ENCODE data around the gene DTYMK.

The DTYMK gene

DNA sequence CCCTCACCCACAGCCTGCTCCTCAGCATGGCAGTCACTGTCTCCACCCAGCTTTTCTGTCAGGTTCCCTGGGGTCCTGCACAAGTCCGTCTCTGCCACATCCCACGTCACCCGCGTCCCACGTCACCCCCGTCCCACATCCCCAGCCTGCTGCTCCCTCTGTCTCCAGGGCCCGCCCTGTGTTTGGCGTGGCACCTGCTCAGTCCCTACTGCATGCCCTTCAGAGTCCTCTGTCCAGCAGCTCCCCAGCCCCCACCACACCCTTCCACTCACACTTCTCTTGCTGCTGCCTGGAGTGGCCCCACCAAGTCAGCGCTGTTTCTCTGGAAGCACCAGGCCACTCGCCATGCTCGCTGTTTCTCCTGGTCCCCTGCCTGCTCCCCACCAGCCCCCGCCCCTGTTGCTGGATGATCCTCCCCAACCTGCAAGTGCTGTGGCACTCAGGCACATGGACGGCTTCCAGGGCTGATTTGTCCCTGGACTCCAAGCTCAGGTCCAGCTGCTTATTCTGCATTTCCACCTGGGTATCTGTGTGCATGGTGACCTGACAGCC, 30.3 kb downstream of the DTYMK start:
- TF ChIP-seq, protein P1, sequence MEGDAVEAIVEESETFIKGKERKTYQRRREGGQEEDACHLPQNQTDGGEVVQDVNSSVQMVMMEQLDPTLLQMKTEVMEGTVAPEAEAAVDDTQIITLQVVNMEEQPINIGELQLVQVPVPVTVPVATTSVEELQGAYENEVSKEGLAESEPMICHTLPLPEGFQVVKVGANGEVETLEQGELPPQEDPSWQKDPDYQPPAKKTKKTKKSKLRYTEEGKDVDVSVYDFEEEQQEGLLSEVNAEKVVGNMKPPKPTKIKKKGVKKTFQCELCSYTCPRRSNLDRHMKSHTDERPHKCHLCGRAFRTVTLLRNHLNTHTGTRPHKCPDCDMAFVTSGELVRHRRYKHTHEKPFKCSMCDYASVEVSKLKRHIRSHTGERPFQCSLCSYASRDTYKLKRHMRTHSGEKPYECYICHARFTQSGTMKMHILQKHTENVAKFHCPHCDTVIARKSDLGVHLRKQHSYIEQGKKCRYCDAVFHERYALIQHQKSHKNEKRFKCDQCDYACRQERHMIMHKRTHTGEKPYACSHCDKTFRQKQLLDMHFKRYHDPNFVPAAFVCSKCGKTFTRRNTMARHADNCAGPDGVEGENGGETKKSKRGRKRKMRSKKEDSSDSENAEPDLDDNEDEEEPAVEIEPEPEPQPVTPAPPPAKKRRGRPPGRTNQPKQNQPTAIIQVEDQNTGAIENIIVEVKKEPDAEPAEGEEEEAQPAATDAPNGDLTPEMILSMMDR (IDR thresholded peaks at IDR 0.05; ENCODE audit: borderline replicate concordance, insufficient read depth, low read depth, low read length) = no peak
- H3K4me3 ChIP-seq (ENCODE audit: low read depth, low read length) = no peak overlapping the region

DNA sequence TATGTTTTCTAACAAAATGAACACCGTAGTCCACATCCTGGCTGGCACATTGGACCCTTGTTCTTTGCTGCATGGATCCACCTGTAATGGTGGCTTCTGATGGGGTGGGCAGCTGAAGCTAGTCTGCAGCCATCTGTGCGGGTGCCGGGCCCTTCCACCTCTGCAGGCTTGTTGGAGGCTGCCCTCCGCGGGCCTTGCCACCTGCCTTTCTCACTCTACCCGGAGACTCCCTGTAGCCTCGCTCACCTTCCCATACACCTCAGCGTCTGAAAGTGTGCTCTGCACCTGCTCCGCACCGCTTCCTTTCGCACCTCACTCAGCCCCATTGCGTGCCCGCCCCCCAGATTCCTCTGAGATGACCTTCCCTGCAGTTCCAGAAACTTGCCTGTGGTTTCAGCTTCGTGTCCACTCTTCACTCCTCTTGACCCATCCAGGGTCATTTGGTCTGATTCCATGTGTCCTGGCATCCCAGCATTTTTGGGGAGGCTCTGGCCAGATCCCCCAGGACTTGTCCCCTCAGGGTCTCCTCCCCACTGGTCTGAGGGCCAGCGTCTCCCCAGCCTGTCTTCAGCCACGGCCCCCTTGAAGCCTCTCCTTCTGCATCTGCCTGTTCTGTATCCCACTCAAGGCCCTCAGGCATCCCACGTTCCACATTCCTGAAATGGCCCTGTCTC, 31.0 kb downstream of the DTYMK start:
- TF ChIP-seq, protein P1 (IDR thresholded peaks at IDR 0.05; ENCODE audit: borderline replicate concordance, insufficient read depth, low read depth, low read length) = no peak
- no peak overlapping the region for H3K4me3 ChIP-seq (ENCODE audit: low read depth, low read length)

DNA sequence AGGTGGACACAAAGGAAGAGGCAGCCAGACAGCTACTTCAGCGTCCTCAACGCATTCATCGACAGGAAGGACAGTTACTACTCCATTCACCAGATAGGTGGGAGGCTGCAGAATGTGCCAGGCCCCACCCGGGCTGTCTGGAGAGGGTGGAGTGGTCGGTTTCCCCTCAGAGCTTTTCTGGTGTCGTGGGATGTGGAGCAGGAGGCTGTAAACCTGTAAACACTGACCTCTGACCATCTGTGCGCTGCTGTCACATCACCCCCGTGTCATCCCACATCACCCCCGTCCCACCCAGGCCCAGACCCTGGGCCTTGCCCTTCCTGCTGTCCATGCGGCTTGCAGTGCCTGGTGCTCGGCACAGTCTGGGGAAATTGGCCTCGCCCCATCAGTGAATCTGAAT, 32.1 kb downstream of the DTYMK start:
- TF ChIP-seq, protein P1 (IDR thresholded peaks at IDR 0.05; ENCODE audit: borderline replicate concordance, insufficient read depth, low read depth, low read length) = no peak
- H3K4me3 ChIP-seq (ENCODE audit: low read depth, low read length) = no peak overlapping the region

DNA sequence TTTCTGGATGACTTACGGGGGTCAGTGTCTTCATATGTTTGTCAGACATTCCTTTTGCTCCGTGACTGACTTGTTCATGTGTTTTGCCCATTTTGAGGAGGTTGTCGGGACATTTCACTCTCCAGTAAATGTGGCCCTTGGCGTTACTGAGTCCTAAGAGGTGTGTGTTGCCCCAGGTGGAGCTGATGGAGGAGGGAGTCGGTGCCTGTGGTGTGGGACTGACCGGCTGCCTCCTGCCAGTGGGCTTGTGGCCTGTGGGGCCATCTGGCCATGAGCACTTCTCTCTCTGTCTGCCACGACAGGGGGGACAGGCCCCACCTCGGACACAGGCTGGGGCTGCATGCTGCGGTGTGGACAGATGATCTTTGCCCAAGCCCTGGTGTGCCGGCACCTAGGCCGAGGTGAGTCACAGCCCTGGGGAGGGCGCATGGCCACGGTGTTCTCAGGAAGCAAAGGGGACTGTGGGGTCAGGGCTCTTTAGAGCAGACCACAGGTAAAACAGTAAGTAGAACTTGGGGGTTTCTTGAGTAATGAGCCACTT, 33.3 kb downstream of the DTYMK start:
- H3K4me3 ChIP-seq (ENCODE audit: low read depth, low read length) = no peak overlapping the region
- TF ChIP-seq, protein P1 (IDR thresholded peaks at IDR 0.05; ENCODE audit: borderline replicate concordance, insufficient read depth, low read depth, low read length) = no peak

DNA sequence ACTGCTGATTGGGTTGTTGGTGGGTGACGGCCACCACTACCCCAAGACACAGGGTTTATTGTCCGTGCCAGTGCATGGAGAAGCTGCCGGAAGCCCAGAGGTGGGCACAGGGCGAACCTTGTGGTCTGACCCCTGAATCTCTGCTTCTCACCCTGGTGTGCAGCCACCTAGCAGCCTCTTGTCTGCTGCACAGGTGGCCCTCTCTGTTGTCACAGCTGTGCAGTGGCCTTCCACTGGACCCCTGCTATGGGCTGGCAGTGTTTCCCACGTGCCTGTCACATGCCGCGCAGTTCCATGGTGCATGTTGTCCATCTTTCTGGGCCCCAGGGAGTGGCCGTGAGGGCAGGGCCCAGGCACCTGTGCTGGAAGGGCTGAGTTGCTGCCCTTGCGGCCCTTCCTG, 33.9 kb downstream of the DTYMK start:
- TF ChIP-seq, protein P1 (IDR thresholded peaks at IDR 0.05; ENCODE audit: borderline replicate concordance, insufficient read depth, low read depth, low read length) = no peak
- no peak overlapping the region for H3K4me3 ChIP-seq (ENCODE audit: low read depth, low read length)

DNA sequence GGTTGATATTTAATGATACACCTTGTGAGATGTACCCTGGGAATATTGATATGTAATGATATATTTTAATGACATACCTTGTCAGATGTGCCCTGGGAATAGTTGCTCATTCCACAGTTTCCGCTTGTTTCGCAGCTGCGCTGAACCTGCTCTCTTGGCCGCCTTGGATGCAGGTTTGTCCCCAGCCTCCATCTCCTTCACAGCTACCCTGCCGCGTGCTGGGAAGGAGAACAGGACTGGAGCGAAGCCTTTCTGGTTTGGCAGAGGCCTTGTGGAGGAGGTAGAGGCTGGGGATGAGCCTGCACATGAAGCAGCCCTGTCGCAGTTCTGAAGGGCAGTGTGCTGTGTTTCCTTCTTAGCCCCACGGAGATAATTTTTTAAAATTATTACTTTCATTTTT, 34.5 kb downstream of the DTYMK start:
- H3K4me3 ChIP-seq (ENCODE audit: low read depth, low read length) = no peak overlapping the region
- TF ChIP-seq, protein P1 (IDR thresholded peaks at IDR 0.05; ENCODE audit: borderline replicate concordance, insufficient read depth, low read depth, low read length) = no peak

DNA sequence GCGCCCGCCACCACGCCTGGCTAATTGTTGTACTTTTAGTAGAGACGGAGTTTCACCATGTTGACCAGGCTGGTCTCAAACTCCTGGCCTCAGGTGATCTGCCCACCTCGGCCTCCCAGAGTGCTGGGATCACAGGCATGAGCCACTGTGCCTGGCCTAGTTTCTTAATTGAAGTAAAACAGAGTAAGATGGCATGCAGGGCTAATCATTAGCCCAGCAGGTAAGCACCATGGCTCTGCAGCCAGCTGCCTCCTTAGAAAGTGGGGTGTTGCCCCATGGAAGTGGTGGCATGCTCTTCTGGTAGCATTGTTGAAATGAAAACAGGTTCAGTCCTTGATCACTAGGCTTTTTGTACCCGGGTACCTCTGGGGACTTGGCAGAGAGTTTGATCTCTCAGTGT, 36.7 kb downstream of the DTYMK start:
- TF ChIP-seq, protein P1 (IDR thresholded peaks at IDR 0.05; ENCODE audit: borderline replicate concordance, insufficient read depth, low read depth, low read length) = no peak

More for the DNA sequence above, 36.7 kb downstream of the DTYMK start:
- H3K4me3 ChIP-seq (ENCODE audit: low read depth, low read length) = no peak overlapping the region
